Effector CD4-positive, alpha-beta T cell (primary cell): ENCODE results near the gene ACBD4.

Source experiments
- DNase-seq: peaks from one replicate; pipeline ENCODE4 v3.0.0-alpha.2; 2020
- total RNA-seq: gene quantifications from one replicate; lab custom pipeline; 2026; lab: John Stamatoyannopoulos, UW

The ACBD4 gene, protein sequence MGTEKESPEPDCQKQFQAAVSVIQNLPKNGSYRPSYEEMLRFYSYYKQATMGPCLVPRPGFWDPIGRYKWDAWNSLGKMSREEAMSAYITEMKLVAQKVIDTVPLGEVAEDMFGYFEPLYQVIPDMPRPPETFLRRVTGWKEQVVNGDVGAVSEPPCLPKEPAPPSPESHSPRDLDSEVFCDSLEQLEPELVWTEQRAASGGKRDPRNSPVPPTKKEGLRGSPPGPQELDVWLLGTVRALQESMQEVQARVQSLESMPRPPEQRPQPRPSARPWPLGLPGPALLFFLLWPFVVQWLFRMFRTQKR
- 27.2 reads per million, percentile 54 among the genes with 10 or more reads in this experiment for total RNA-seq

- peak; percentile 98 for DNase-seq
Observed at GRCh38 chr17:45135192-45135977, at the start of gene ACBD4. Gene ACBD4 (plus strand): TSS chr17:45135687. CDS start chr17:45136145, 458 bp downstream.

- no peak for DNase-seq
Observed at GRCh38 chr17:45086391-45086790, 49.1 kb upstream of the ACBD4 start.

- DNase-seq: no peak
Observed at GRCh38 chr17:45086865-45087503, 48.5 kb upstream of the ACBD4 start.

GRCh38 chr17:45087504-45087975, 47.9 kb upstream of the ACBD4 start:
- DNase-seq: no peak

DNA sequence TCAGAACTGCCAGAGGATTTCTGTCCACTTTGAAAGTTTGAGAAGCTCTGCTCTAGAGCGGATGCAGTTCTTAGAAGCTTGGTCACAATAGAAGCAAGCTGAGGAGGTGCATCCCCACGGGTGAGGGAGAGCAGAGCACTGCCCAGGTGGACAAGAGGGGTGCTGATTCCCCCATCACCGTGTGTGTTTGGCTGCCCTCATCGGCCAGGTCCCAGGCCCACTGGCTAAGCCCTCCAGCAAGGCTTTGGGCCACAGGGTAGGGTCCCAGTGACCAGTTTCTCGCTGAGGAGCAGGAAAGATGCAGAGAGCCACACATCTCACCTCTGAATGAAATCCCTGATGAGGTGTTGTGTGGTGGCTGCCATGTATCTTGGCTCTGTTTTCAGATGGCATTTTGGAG, 47.5 kb upstream of the ACBD4 start:
- DNase-seq: no peak

GRCh38 chr17:45088741-45089140, 46.7 kb upstream of the ACBD4 start:
- DNase-seq: no peak

GRCh38 chr17:45090711-45091110, 44.8 kb upstream of the ACBD4 start:
- DNase-seq: no peak

- DNase-seq: no peak
Observed at GRCh38 chr17:45091778-45092425, 43.6 kb upstream of the ACBD4 start.

DNA sequence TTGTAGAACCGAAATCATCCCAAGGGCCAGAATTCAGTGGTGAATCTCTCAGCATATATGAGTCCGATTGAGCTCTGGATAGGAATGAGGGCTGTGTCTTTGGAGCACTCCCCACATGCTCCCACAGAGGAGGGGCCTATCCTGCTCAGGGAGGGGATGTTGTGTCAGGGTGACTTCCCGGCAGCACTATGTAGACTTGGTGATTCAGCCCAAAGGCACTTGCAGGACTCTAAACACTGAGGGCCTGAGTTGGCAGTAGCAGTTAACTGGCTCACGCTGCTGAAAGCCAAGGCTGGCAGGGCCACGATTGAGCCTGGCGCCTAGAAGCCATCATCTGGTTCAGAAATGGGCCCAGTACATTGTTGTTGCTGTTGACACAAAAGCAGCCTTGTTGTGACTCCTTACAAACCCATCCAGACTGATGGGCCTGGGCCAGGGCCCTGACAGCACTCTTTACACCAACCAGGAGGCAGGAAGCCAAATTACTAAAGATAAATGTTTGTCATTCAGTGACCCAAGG, 42.5 kb upstream of the ACBD4 start:
- DNase-seq: no peak

- DNase-seq: no peak
Observed at GRCh38 chr17:45093444-45094110, 41.9 kb upstream of the ACBD4 start.

GRCh38 chr17:45096141-45096540, 39.3 kb upstream of the ACBD4 start:
- DNase-seq: no peak

- DNase-seq: no peak
Observed at GRCh38 chr17:45096926-45097325, 38.6 kb upstream of the ACBD4 start.

GRCh38 chr17:45098081-45098868, 37.2 kb upstream of the ACBD4 start:
- no peak for DNase-seq

DNA sequence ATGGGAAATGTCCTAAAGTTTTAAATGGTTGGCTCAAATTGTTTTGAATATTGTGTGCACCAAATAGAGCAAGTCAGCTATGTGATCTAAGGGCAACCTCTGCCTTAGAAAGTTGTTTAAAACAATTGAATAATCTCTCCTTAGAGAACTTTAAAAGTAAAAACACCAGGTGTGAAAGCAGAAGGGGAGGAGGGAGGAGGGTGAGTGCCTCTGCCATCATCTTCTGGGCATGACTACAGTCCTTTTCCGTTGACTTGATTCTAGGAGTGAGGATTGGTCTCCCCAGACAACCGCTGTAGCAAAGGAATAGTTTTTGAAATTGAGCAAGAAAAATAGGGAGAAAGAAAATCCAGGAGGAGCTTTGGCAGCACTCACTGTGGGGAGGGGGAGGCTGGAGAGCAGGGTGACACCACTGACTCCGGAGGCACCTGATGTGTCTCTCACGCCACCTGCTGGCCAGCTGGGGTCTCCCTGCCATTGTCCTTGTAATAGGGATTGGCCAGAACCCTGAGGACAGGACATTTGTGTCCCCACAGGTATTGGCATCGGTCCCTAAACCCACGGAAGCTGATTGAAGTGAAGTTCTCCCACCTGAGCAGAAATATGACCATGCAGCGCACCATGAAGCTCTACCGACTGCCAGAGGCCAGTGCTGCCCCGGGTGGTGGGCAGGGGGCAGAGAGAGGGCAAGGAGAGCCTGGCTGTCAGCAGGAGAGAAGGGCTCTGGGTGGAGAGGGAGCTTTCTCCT, 36.4 kb upstream of the ACBD4 start:
- peak; percentile 72 for DNase-seq

DNA sequence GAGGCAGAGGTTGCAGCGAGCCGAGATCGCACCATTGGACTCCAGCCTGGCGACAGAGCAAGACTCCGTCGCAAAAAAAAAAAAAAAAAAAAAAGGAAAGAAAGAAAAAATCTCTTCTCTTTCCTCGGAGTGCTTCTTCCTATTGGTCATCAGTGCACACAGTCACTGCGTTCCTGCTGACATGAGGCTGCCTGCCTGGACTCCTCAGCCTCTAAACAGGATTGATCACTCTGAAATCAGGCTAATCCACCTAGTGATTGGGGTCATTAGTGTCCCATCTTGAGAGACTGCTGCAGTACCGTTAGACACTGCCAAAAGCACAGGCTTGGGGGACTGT, 34.0 kb upstream of the ACBD4 start:
- no peak for DNase-seq

GRCh38 chr17:45101883-45102811, 33.3 kb upstream of the ACBD4 start:
- DNase-seq: no peak

- no peak for DNase-seq
Observed at GRCh38 chr17:45102856-45103255, 32.6 kb upstream of the ACBD4 start.

GRCh38 chr17:45103269-45103795, 32.2 kb upstream of the ACBD4 start:
- no peak for DNase-seq

GRCh38 chr17:45104029-45104428, 31.5 kb upstream of the ACBD4 start:
- DNase-seq: no peak
